ENCODE measurements around the gene DPYSL4.

GRCh38 chr10:132250481-132251475 lies 64.0 kb downstream of the DPYSL4 start:
- TF ChIP-seq, protein P1, sequence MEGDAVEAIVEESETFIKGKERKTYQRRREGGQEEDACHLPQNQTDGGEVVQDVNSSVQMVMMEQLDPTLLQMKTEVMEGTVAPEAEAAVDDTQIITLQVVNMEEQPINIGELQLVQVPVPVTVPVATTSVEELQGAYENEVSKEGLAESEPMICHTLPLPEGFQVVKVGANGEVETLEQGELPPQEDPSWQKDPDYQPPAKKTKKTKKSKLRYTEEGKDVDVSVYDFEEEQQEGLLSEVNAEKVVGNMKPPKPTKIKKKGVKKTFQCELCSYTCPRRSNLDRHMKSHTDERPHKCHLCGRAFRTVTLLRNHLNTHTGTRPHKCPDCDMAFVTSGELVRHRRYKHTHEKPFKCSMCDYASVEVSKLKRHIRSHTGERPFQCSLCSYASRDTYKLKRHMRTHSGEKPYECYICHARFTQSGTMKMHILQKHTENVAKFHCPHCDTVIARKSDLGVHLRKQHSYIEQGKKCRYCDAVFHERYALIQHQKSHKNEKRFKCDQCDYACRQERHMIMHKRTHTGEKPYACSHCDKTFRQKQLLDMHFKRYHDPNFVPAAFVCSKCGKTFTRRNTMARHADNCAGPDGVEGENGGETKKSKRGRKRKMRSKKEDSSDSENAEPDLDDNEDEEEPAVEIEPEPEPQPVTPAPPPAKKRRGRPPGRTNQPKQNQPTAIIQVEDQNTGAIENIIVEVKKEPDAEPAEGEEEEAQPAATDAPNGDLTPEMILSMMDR (conservative IDR thresholded peaks at IDR 0.05; ENCODE audit: low read depth, low read length) = no peak
- no peak for TF ChIP-seq SMC3 (IDR thresholded peaks at IDR 0.05; ENCODE audit: low read depth, low read length)
- no peak for TF ChIP-seq USF2 (IDR thresholded peaks at IDR 0.05; ENCODE audit: low read depth, low read length)

All from IMR-90 (cell line).